ENCODE results near the gene HECA. TPM values are rescaled to one million over a fixed set of nuclear protein-coding genes. Genes with fewer than 3 reads are reported as not detected.

Gene HECA
- total RNA-seq, 1 experiment from 2014 or later = 5.0 TPM

- DNase-seq (ENCODE audit: extremely low read depth, low read depth) = no peak
These were observed 24.1 kb downstream of the HECA start for GRCh38 chr6:139159016-139159415.

GRCh38 chr6:139161169-139161568 is 26.3 kb downstream of the HECA start:
- no peak for DNase-seq (ENCODE audit: extremely low read depth, low read depth)

GRCh38 chr6:139161817-139162284 is 27.0 kb downstream of the HECA start:
- DNase-seq (ENCODE audit: extremely low read depth, low read depth) = no peak

GRCh38 chr6:139164001-139164400 is 29.1 kb downstream of the HECA start:
- no peak for DNase-seq (ENCODE audit: extremely low read depth, low read depth)

GRCh38 chr6:139165324-139165723 is 30.4 kb downstream of the HECA start:
- DNase-seq (ENCODE audit: extremely low read depth, low read depth) = no peak

GRCh38 chr6:139166238-139166955 is 31.5 kb downstream of the HECA start:
- DNase-seq (ENCODE audit: extremely low read depth, low read depth) = no peak

GRCh38 chr6:139166956-139167313 is 32.1 kb downstream of the HECA start:
- no peak for DNase-seq (ENCODE audit: extremely low read depth, low read depth)

GRCh38 chr6:139172151-139172550 is 37.3 kb downstream of the HECA start:
- DNase-seq (ENCODE audit: extremely low read depth, low read depth) = no peak

- DNase-seq (ENCODE audit: extremely low read depth, low read depth) = no peak
These were observed 37.7 kb downstream of the HECA start for GRCh38 chr6:139172567-139172966.

- DNase-seq (ENCODE audit: extremely low read depth, low read depth) = no peak
These were observed 38.3 kb downstream of the HECA start for GRCh38 chr6:139173172-139173571.

- DNase-seq (ENCODE audit: extremely low read depth, low read depth) = no peak
These were observed 38.9 kb downstream of the HECA start for GRCh38 chr6:139173822-139174221.

GRCh38 chr6:139174961-139175360 is 40.1 kb downstream of the HECA start:
- DNase-seq (ENCODE audit: extremely low read depth, low read depth) = no peak

- no peak for DNase-seq (ENCODE audit: extremely low read depth, low read depth)
These were observed 40.6 kb downstream of the HECA start for GRCh38 chr6:139175389-139175948.

GRCh38 chr6:139181236-139181635 is 46.4 kb downstream of the HECA start:
- DNase-seq (ENCODE audit: extremely low read depth, low read depth) = no peak

- DNase-seq (ENCODE audit: extremely low read depth, low read depth) = no peak
These were observed 49.2 kb downstream of the HECA start for GRCh38 chr6:139184047-139184446.

GRCh38 chr6:139184459-139184858 is 49.6 kb downstream of the HECA start:
- DNase-seq (ENCODE audit: extremely low read depth, low read depth) = no peak

- no peak for DNase-seq (ENCODE audit: extremely low read depth, low read depth)
These were observed 51.4 kb downstream of the HECA start for GRCh38 chr6:139186242-139186641.

GRCh38 chr6:139186692-139187091 is 51.8 kb downstream of the HECA start:
- DNase-seq (ENCODE audit: extremely low read depth, low read depth) = no peak

GRCh38 chr6:139187489-139187888 is 52.6 kb downstream of the HECA start:
- DNase-seq (ENCODE audit: extremely low read depth, low read depth) = no peak

- DNase-seq (ENCODE audit: extremely low read depth, low read depth) = no peak
These were observed 54.8 kb downstream of the HECA start for GRCh38 chr6:139189665-139190064.

- no peak for DNase-seq (ENCODE audit: extremely low read depth, low read depth)
These were observed 59.9 kb downstream of the HECA start for GRCh38 chr6:139194740-139195139.

GRCh38 chr6:139198529-139199288 is 63.8 kb downstream of the HECA start:
- DNase-seq (ENCODE audit: extremely low read depth, low read depth) = no peak
